MM.1S (cell line): Measurements from ENCODE around the gene ANKS1B.

Experiments
- CTCF ChIP-seq: fragments of 300-600 bp; sonication (generic); IDR thresholded peaks from 2 replicates; pipeline ENCODE4 v1.5.1; 2016; ENCODE audit warnings: antibody characterized with exemption, low read length, mixed read lengths
- EZH2 ChIP-seq: fragments of 300-600 bp; sonication (generic); optimal IDR thresholded peaks from 2 replicates; pipeline ENCODE3; 2017; ENCODE audit warnings: low read depth, mild to moderate bottlenecking, antibody characterized with exemption, low read length, mixed read lengths
- EZH2phosphoT487 ChIP-seq: fragments of 300-600 bp; sonication (generic); IDR thresholded peaks from 2 replicates; pipeline ENCODE4 v1.6.1; 2018; ENCODE audit warnings: antibody characterized with exemption, low read length

GRCh38 chr12:99066726-99067125 is 918.0 kb downstream of the ANKS1B start:
- no peak for TF ChIP-seq CTCF
- TF ChIP-seq EZH2, result no peak
- TF ChIP-seq EZH2phosphoT487, result no peak
